Stimulated activated naive CD8-positive, alpha-beta T cell treated with anti-CD3 and anti-CD28 coated beads, Interleukin-15, amount 100 ng/mL, for 72 hours (primary cell): ENCODE measurements around the gene SLC34A2.

Experiments
- ATAC-seq: fragments of 150-1000 bp; cut with Tn5 transposase; 2 replicates; pipeline ENCODE4 v1.10.0; 2021; ENCODE audit warnings: mild to moderate bottlenecking, moderate library complexity
- DNase-seq, 2 donors: peaks; one replicate each; pipeline ENCODE4 v3.0.0; 2021 to 2022
- H3K27ac Mint-ChIP-seq, 2 donors: one replicate each; pipeline ENCODE4 v1.8.0; 2022; ENCODE audit warnings: mild to moderate bottlenecking in 2 of 2, mixed read lengths in 2 of 2, moderate library complexity in 2 of 2
- H3K27me3 Mint-ChIP-seq: one replicate; pipeline ENCODE4 v1.8.0; 2022; ENCODE audit warnings: mixed read lengths
- H3K4me1 Mint-ChIP-seq: one replicate; pipeline ENCODE4 v1.8.0; 2022; ENCODE audit warnings: mild to moderate bottlenecking, mixed read lengths
- H3K4me3 Mint-ChIP-seq, 2 donors: one replicate each; pipeline ENCODE4 v1.8.0; 2022; ENCODE audit warnings: mild to moderate bottlenecking in 2 of 2, mixed read lengths in 2 of 2, moderate library complexity in 1 of 2
- H3K9me3 Mint-ChIP-seq, 2 donors: one replicate each; pipeline ENCODE4 v1.8.0; 2022; ENCODE audit warnings: mixed read lengths in 2 of 2

SLC34A2 gene

GRCh38 chr4:25687773-25688172 lies 32.1 kb downstream of the SLC34A2 start:
- H3K4me3 Mint-ChIP-seq = no peak overlapping the region

DNA sequence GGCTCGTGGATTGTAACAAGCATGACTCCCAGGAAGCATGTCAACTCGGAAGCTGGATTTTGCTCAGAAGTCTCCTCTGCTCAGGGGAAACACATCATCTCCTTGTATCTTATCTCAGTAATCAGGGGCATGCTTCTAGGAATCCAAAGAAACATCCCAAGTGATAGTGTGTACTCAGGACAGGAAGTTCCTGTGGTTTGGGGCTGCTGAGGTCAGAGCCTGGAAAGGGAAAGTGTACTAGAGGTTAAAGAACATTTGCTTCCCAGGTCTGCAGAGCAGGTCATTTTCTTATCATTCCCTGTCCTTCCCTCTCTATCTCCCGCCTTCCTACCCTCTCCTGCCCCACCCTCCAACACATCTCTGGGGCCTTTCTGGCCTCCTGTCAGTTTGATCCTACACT lies 38.8 kb downstream of the SLC34A2 start:
- H3K4me1 Mint-ChIP-seq = no peaks in the 10 kb centered on the region
- no peak for DNase-seq
- ATAC-seq = no peak
- peaks cover 5 to 12% of the 10 kb centered on the region in 2 donors for H3K9me3 Mint-ChIP-seq
- H3K4me3 Mint-ChIP-seq = no peak overlapping the region
- no peaks in the 10 kb centered on the region for H3K27me3 Mint-ChIP-seq
- H3K27ac Mint-ChIP-seq = no peak overlapping the region

More at GRCh38 chr4:25687773-25688172, 32.1 kb downstream of the SLC34A2 start:
- Mint-ChIP-seq H3K27ac (no peak overlapping the region), H3K27me3 (peaks cover 7% of the 10 kb centered on the region), H3K4me1 (no peaks in the 10 kb centered on the region), H3K9me3 (peaks cover 5 to 12% of the 10 kb centered on the region in 2 donors)
- DNase-seq (no peak), ATAC-seq (no peak)

DNA sequence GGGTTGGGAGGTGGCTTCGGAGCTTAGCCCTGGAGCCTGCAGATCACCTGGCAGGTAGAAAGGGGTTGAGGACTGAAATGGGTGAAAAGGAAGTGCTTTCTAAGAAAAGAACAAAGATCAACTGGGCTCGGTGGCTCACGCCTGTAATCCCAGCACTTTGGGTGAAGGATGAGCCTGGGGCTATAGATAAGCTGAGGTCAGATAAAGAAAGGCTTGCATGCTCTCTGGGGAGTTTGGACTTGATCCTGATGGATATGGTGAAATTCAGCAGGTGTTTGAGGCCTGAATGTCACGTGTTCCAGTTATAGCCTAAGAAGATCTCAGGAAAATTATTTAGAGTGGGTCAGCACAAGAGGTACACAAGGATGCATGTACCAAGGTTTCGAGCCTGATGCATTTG lies 40.8 kb downstream of the SLC34A2 start:
- peaks cover 1 to 6% of the 10 kb centered on the region in 2 donors for H3K9me3 Mint-ChIP-seq
- H3K27me3 Mint-ChIP-seq = no peaks in the 10 kb centered on the region
- H3K4me3 Mint-ChIP-seq = no peak overlapping the region
- no peaks in the 10 kb centered on the region for H3K4me1 Mint-ChIP-seq
- ATAC-seq (no peak), DNase-seq (no peak)
- no peak overlapping the region for H3K27ac Mint-ChIP-seq

- H3K4me3 Mint-ChIP-seq = no peak overlapping the region
- H3K27ac Mint-ChIP-seq = no peak overlapping the region
- no peaks in the 10 kb centered on the region for H3K27me3 Mint-ChIP-seq
- ATAC-seq = no peak
- DNase-seq = no peak
- H3K9me3 Mint-ChIP-seq = no peaks in the 10 kb centered on the region
- H3K4me1 Mint-ChIP-seq = no peaks in the 10 kb centered on the region
Observed at GRCh38 chr4:25697516-25697915, 41.9 kb downstream of the SLC34A2 start.

DNA sequence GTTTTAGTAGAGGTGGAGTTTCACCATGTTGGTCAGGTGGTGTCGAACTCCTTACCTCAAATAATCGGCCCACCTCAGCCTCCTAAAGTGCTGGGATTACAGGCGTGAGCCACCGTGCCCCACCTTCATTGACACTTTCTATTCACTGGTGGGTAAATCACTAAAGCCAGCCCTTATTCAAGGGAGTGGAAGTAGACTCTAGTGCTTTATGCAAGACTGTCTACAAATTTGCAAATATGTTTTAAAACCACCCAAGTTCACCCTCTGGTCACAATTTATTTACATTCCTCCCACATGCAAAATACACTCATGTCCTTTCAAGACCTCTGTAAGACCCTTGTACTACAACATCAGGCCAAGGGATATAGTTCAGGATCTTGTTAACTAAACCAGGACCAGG lies 45.0 kb downstream of the SLC34A2 start:
- no peak overlapping the region for H3K27ac Mint-ChIP-seq
- H3K4me1 Mint-ChIP-seq = no peaks in the 10 kb centered on the region
- no peak for ATAC-seq
- no peak for DNase-seq
- H3K4me3 Mint-ChIP-seq = no peak overlapping the region
- H3K27me3 Mint-ChIP-seq = no peaks in the 10 kb centered on the region
- no peaks in the 10 kb centered on the region for H3K9me3 Mint-ChIP-seq

GRCh38 chr4:25702848-25703247 lies 47.2 kb downstream of the SLC34A2 start:
- ATAC-seq (no peak), DNase-seq (no peak)
- Mint-ChIP-seq H3K4me1 (no peaks in the 10 kb centered on the region), H3K27ac (no peak overlapping the region), H3K4me3 (no peak overlapping the region), H3K9me3 (no peaks in the 10 kb centered on the region), H3K27me3 (no peaks in the 10 kb centered on the region)

GRCh38 chr4:25703731-25704388 lies 48.2 kb downstream of the SLC34A2 start:
- no peak overlapping the region for H3K27ac Mint-ChIP-seq
- no peaks in the 10 kb centered on the region for H3K4me1 Mint-ChIP-seq
- no peak overlapping the region for H3K4me3 Mint-ChIP-seq
- DNase-seq = no peak
- H3K27me3 Mint-ChIP-seq = no peaks in the 10 kb centered on the region
- no peaks in the 10 kb centered on the region for H3K9me3 Mint-ChIP-seq
- no peak for ATAC-seq

GRCh38 chr4:25704516-25704915 lies 48.9 kb downstream of the SLC34A2 start:
- ATAC-seq (no peak), DNase-seq (no peak)
- no peaks in the 10 kb centered on the region for H3K27me3 Mint-ChIP-seq
- no peaks in the 10 kb centered on the region for H3K4me1 Mint-ChIP-seq
- H3K27ac Mint-ChIP-seq = no peak overlapping the region
- no peaks in the 10 kb centered on the region for H3K9me3 Mint-ChIP-seq
- H3K4me3 Mint-ChIP-seq = no peak overlapping the region

DNA sequence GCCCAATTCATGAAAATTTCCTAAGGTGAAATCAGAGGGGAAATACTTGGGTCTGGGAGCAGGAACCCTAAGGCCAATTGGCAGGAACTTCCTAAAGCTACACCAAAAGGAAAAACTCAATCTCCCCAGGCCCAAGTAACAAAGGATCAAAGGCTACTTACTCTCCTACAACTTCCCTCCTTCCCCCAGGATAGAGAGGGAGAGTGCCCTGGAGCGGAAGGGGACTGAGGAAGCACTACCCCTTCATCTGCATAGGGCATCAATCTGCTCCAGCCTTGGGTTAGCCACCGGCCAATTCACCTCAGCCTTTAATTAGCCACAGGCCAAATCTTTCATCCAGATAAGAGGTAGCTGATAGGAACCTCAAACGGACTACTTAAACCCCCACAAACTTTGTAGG lies 55.0 kb downstream of the SLC34A2 start:
- Mint-ChIP-seq H3K27ac (no peak overlapping the region), H3K9me3 (no peaks in the 10 kb centered on the region), H3K4me3 (no peak overlapping the region), H3K4me1 (no peaks in the 10 kb centered on the region), H3K27me3 (no peaks in the 10 kb centered on the region)
- ATAC-seq (no peak), DNase-seq (no peak)

GRCh38 chr4:25712611-25713010 lies 57.0 kb downstream of the SLC34A2 start:
- Mint-ChIP-seq H3K4me1 (no peaks in the 10 kb centered on the region), H3K27ac (no peak overlapping the region), H3K9me3 (no peaks in the 10 kb centered on the region), H3K4me3 (no peak overlapping the region), H3K27me3 (no peaks in the 10 kb centered on the region)
- DNase-seq = no peak
- ATAC-seq = no peak

GRCh38 chr4:25713812-25714211 lies 58.2 kb downstream of the SLC34A2 start:
- Mint-ChIP-seq H3K27me3 (no peaks in the 10 kb centered on the region), H3K4me1 (no peaks in the 10 kb centered on the region), H3K9me3 (no peaks in the 10 kb centered on the region), H3K4me3 (no peak overlapping the region), H3K27ac (no peak overlapping the region)
- no peak for DNase-seq
- no peak for ATAC-seq

GRCh38 chr4:25722964-25723363 lies 67.3 kb downstream of the SLC34A2 start:
- no peak overlapping the region for H3K4me3 Mint-ChIP-seq
- no peak for ATAC-seq
- no peak for DNase-seq
- no peaks in the 10 kb centered on the region for H3K27me3 Mint-ChIP-seq
- no peaks in the 10 kb centered on the region for H3K4me1 Mint-ChIP-seq
- no peaks in the 10 kb centered on the region for H3K9me3 Mint-ChIP-seq
- H3K27ac Mint-ChIP-seq = no peak overlapping the region

GRCh38 chr4:25723409-25723808 lies 67.8 kb downstream of the SLC34A2 start:
- H3K9me3 Mint-ChIP-seq = no peaks in the 10 kb centered on the region
- ATAC-seq (no peak), DNase-seq (no peak)
- H3K4me1 Mint-ChIP-seq = no peaks in the 10 kb centered on the region
- no peaks in the 10 kb centered on the region for H3K27me3 Mint-ChIP-seq
- H3K4me3 Mint-ChIP-seq = no peak overlapping the region
- H3K27ac Mint-ChIP-seq = no peak overlapping the region

DNA sequence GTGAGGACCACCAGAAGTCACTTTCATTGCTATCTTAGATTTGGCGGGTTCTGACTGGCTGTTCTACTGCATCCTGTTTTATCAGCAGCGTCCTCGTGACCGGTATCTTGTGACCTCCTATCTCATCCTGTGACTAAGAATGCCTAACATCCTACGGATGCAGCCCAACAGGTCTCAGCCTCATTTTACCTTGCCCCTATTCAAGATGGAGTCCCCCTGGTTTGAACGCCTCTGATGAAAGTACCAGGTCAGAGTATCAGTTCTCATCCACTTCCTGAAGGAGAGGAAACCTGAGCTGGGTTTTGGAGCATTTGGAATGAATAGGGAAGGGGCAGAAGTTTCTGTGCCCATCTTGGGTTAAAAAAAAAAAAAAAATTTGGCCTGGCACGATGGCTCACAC lies 70.2 kb downstream of the SLC34A2 start:
- no peaks in the 10 kb centered on the region for H3K9me3 Mint-ChIP-seq
- H3K27me3 Mint-ChIP-seq = no peaks in the 10 kb centered on the region
- no peak overlapping the region for H3K27ac Mint-ChIP-seq
- H3K4me3 Mint-ChIP-seq = no peak overlapping the region
- H3K4me1 Mint-ChIP-seq = no peaks in the 10 kb centered on the region
- ATAC-seq (no peak), DNase-seq (no peak)

DNA sequence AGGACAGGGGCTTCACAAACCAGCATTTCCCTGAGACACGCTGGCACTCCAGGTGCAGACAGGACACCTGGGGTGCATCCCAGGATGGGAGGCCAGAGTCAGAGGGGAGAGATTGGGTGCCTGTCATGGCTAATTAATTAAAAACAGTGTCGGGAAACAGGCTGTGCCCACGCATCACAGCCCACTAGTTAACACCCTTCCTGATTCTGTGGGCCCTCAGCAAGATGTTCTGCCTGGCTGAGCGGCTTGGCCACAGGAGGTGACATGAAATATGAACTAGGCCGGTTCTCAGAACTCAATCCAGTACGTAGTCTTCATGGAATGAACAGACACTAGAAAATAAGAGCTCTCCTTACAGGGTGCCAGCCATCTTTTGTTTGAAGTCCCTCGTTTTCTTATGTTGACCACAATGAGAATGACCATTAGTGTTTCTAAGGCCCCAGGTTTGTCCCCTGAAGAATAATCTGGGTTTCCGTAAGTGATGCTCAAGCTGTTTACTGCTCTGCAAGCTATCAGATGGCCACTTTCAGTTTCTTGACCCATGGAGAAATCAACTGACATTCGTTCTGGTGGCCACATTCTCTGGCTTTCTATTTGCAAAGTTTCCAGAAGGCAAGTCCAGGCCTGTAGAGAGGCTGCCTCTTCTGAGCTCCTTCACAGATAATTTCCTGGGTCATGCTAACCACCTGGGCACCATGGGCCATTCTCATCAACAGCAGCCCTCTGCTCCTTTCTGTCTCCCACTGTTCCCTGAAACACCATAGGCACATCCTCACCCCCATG lies 72.3 kb downstream of the SLC34A2 start:
- no peaks in the 10 kb centered on the region for H3K4me1 Mint-ChIP-seq
- no peaks in the 10 kb centered on the region for H3K9me3 Mint-ChIP-seq
- ATAC-seq = no peak
- no peak overlapping the region for H3K4me3 Mint-ChIP-seq
- no peak overlapping the region for H3K27ac Mint-ChIP-seq
- no peak for DNase-seq
- no peaks in the 10 kb centered on the region for H3K27me3 Mint-ChIP-seq
